GM18505 (cell line): Measurements from ENCODE around the gene TP53TG3.
"Not testable (repeated sequence)": the region's sequence is repeated elsewhere in the genome, so short reads cannot be mapped to it uniquely, and the experiment has no call there.

ENCODE experiments used
- ATAC-seq: cut with Tn5 transposase; IDR thresholded peaks from one replicate; pipeline ENCODE4 v1.9.1; 2021; ENCODE audit not compliant: unreplicated experiment

TP53TG3 gene, protein sequence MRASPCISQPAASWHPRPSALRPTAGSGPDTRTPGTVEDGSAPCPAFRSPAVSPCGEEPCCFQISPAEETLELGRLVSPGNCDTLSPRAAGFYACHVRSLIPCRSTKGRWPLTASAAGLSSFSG

GRCh38 chr16:32676065-32676464, at the start of gene TP53TG3:
TP53TG3 (minus strand) TSS chr16:32676165; CDS start chr16:32676097, 68 bp downstream.
- not testable (repeated sequence) for ATAC-seq

GRCh38 chr16:32650876-32651275, 25.1 kb downstream of the TP53TG3 start:
- not testable (repeated sequence) for ATAC-seq

DNA sequence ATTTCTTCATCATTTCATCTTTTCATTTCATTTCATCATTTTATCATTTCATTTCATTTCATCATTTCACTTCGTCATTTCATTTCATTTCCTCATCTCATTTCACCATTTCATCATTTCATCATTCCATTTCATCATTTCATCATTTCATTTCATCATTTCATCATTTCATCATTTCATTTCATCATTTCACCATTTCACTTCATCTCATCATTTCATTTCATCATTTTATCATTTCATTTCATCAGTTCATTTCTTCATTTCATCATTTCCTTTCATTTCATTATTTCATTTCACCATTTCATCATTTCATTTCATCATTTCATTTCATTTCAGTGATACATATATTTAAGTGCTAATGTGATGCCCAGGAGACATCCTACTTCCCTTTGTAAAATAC, 28.4 kb downstream of the TP53TG3 start:
- ATAC-seq = not testable (repeated sequence)

- ATAC-seq = not testable (repeated sequence)
Measured at GRCh38 chr16:32646780-32647179, 29.2 kb downstream of the TP53TG3 start.

DNA sequence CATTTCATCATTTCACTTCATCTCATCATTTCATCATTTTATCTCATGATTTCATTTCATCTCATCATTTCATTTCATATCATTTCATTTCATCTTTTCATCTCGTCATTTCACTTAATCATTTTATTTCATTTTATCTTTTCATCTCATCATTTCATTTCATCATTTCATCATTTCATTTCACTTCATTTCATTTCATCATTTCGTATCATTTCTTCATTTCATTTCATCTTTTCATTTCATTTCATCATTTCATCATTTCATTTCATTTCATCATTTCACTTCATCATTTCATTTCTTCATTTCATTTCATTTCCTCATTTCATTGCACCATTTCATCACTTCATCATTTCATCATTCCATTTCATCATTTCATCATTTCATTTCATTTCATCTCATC, 29.8 kb downstream of the TP53TG3 start:
- ATAC-seq = not testable (repeated sequence)

DNA sequence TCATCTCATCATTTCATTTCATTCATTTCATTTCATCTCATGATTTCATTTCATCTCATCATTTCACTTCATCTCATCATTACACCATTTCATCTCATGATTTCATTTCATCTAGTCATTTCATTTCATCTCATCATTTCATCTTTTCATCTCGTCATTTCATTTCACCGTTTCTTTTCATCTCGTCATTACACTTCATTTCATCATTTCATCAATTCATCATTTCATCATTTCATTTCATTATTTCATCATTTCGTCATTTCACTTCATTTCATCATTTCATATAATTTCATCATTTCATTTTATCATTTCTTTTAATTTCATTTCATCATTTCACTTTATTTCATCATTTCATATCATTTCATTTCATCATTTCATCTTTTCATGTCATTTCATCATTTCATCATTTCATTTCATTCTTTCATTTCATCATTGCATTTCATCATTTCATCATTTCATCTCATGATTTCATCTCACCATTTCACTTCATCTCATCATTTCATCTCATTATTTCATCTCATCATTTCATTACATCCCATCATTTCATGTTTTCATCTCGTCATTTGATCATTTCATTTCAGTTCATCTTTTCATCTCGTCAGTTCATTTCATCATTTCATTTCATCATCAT, 30.6 kb downstream of the TP53TG3 start:
- ATAC-seq = not testable (repeated sequence)

DNA sequence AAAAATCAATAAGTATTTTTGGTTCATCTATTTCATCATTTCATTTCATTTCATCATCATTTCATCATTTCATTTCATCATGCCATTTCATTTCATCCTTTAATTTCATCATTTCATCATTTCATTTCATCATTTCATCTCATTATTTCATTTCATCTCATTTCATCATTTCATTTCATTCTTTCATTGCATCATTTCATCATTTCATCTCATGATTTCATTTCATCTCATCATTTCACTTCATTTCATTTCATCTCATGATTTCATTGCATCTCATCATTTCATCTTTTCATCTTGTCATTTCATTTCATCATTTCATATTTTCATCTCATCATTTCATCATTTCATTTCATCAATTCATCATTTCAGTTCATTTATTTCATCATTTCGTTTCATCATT, 31.2 kb downstream of the TP53TG3 start:
- not testable (repeated sequence) for ATAC-seq

- ATAC-seq = not testable (repeated sequence)
Measured at GRCh38 chr16:32637614-32638013, 38.4 kb downstream of the TP53TG3 start.

DNA sequence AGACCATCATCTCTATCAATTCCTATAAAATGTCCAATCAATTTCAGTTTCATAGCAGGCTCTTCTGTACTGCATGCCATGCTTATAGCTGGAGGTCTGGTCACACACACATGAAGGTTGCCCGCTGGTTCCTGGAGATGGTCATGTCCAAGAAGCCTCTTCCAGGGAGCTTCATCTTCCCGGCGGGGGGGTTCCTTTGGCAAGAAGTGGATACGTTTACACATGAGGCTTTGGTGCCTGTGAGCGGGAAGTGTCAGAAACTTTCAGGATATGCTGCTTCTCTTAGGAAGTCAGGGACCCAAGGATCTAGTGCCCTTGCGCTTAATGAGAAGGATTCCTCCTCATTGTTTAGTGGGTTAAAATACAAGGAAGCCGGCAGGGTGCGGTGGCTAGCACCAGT, 43.9 kb downstream of the TP53TG3 start:
- ATAC-seq = not testable (repeated sequence)
